Calu3 (cell line): ENCODE data around the gene FAM193B. TPM values are rescaled to one million over a fixed set of nuclear protein-coding genes. Genes with fewer than 3 reads are reported as not detected.

ENCODE experiments used
- BruUV-seq: library from RNA; stranded (reverse); fragments of 400-500 nt; replicated peaks from 2 replicates; lab custom pipeline; 2021; lab: Mats Ljungman, UMichigan
- CTCF ChIA-PET: fragments of 300-600 bp; sonication (Branson Sonifier 250); formaldehyde crosslinking; loops from one replicate; lab custom pipeline; 2022; ENCODE audit warnings: antibody characterized with exemption; lab: Charles Lee
- DNase-seq: peaks from one replicate; pipeline ENCODE4 v3.0.0; 2022
- H3K27ac Mint-ChIP-seq: one replicate; pipeline ENCODE4 v1.8.0; 2022; ENCODE audit warnings: mixed read lengths; ENCODE audit not compliant: unreplicated experiment
- H3K27me3 Mint-ChIP-seq: one replicate; pipeline ENCODE4 v1.8.0; 2022; ENCODE audit warnings: mixed read lengths; ENCODE audit not compliant: unreplicated experiment
- H3K36me3 Mint-ChIP-seq: one replicate; pipeline ENCODE4 v1.8.0; 2022; ENCODE audit warnings: mild to moderate bottlenecking, moderate library complexity, mixed read lengths; ENCODE audit not compliant: insufficient read depth, unreplicated experiment
- H3K4me1 Mint-ChIP-seq: one replicate; pipeline ENCODE4 v1.8.0; 2022; ENCODE audit warnings: mild to moderate bottlenecking, low read depth, mixed read lengths; ENCODE audit not compliant: unreplicated experiment
- H3K4me3 Mint-ChIP-seq: one replicate; pipeline ENCODE4 v1.8.0; 2022; ENCODE audit warnings: mild to moderate bottlenecking, low read depth, moderate library complexity, mixed read lengths; ENCODE audit not compliant: unreplicated experiment
- H3K9me3 Mint-ChIP-seq: one replicate; pipeline ENCODE4 v1.8.0; 2022; ENCODE audit warnings: low read depth, mixed read lengths; ENCODE audit not compliant: unreplicated experiment
- intact Hi-C: fragments of 100-400 bp; cut with micrococcal nuclease; formaldehyde crosslinking; loops from one replicate; pipeline ENCODE4 v1.10.0; 2022; ENCODE audit not compliant: unreplicated experiment
- total RNA-seq: library from RNA; stranded (reverse); gene quantifications from 2 replicates; pipeline ENCODE4 v1.2.3, GENCODE V29; 2022
- TF ChIP-seq, protein P1 (sequence below): fragments of 200-600 bp; IDR thresholded peaks from one replicate; pipeline ENCODE4 v1.8.0; 2022; ENCODE audit warnings: antibody characterized with exemption; ENCODE audit not compliant: unreplicated experiment

FAM193B gene
- total RNA-seq, 1 experiment from 2014 or later: 97.0 TPM

DNA sequence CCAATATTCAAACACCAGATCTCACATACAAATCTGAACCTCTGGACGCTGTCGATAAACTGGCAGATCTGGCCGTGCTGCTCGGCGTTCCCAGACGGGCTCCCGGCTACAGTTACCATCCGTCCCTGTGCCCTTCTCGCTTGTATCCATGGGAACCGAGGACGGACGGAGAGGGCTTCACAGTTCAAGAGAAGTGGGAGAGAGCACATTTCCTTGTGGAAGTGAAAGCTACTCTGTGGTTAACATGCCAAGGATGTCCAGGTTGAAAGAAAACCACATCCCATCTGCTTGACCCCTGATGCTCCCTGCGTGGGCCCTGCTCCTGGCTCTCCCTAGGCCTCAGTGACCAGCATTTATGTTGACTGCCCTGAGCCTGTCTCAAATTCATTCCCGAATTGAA is 74.6 kb downstream of the FAM193B start:
- H3K4me1 Mint-ChIP-seq: peaks cover 36% of the 10 kb centered on the region
- H3K27ac Mint-ChIP-seq: peak overlapping the region; percentile 73
- intact Hi-C loops: no loop called here
- H3K9me3 Mint-ChIP-seq: no peaks in the 10 kb centered on the region
- peaks cover 87% of the 10 kb centered on the region for H3K36me3 Mint-ChIP-seq
- no peak overlapping the region for H3K4me3 Mint-ChIP-seq
- BruUV-seq: no TSS peak
- CTCF ChIA-PET: interaction anchor here (0.6 to 1.7 kb wide), 3 partner anchors 14 to 97 kb away, joined by 3 to 4 read pairs (median 3); no protein-coding TSS in a partner anchor
- no peaks in the 10 kb centered on the region for H3K27me3 Mint-ChIP-seq
- TF ChIP-seq, protein P1, sequence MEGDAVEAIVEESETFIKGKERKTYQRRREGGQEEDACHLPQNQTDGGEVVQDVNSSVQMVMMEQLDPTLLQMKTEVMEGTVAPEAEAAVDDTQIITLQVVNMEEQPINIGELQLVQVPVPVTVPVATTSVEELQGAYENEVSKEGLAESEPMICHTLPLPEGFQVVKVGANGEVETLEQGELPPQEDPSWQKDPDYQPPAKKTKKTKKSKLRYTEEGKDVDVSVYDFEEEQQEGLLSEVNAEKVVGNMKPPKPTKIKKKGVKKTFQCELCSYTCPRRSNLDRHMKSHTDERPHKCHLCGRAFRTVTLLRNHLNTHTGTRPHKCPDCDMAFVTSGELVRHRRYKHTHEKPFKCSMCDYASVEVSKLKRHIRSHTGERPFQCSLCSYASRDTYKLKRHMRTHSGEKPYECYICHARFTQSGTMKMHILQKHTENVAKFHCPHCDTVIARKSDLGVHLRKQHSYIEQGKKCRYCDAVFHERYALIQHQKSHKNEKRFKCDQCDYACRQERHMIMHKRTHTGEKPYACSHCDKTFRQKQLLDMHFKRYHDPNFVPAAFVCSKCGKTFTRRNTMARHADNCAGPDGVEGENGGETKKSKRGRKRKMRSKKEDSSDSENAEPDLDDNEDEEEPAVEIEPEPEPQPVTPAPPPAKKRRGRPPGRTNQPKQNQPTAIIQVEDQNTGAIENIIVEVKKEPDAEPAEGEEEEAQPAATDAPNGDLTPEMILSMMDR: no peak
- DNase-seq: no peak

DNA sequence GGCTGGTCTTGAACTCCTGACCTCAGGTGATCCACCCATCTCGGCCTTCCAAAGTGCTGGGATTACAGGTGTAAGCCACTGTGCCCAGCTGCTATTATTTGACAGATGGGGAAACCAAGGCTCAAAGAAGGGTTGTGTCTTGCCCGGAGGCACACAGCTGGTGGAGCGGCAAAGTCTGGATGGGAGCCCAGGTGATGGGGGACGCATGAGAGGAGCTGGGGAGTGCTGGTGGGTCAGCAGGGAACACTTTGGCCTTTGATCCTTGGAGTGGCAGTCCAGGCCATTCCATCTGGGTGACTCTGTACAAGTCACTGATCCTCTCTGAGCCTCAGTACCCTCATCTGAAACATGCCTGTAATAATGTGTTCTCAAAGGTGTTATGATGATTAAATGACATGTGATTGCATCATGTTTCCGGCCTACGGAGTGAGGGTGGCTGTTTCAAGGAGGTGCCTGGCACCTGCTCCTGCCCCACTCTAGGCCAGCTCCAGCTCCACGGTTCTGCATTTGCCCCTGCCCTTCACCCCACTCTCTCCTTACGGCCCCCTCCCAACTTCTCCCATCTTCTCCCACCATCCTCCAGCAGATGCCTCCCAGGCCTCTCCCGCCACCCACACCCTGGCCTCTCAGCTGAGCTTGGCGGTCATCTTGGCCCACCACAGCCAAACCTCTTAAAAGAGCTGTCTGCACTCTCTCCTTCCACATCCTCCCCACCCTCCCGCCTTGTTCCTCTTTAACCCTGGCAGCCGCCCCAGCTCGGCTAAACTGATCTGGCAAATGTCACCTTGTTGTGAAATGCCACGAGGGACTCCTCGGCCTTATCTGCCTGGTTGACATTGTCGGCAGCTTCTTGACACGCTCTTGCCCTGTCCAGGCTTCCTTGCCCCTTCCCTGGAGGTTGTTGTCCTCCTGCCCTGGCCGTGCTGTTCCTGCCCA is 75.4 kb downstream of the FAM193B start:
- intact Hi-C loops: no loop called here
- Mint-ChIP-seq H3K9me3 (no peaks in the 10 kb centered on the region), H3K36me3 (peaks cover 87% of the 10 kb centered on the region), H3K27ac (peak overlapping the region; percentile 73), H3K4me3 (no peak overlapping the region), H3K27me3 (no peaks in the 10 kb centered on the region), H3K4me1 (peaks cover 28% of the 10 kb centered on the region)
- TF ChIP-seq, protein P1: no peak
- CTCF ChIA-PET: interaction anchor here (0.7 to 1.7 kb wide), 2 partner anchors 15 to 17 kb away, joined by 3 read pairs; no protein-coding TSS in a partner anchor
- BruUV-seq: no TSS peak
- DNase-seq: no peak

DNA sequence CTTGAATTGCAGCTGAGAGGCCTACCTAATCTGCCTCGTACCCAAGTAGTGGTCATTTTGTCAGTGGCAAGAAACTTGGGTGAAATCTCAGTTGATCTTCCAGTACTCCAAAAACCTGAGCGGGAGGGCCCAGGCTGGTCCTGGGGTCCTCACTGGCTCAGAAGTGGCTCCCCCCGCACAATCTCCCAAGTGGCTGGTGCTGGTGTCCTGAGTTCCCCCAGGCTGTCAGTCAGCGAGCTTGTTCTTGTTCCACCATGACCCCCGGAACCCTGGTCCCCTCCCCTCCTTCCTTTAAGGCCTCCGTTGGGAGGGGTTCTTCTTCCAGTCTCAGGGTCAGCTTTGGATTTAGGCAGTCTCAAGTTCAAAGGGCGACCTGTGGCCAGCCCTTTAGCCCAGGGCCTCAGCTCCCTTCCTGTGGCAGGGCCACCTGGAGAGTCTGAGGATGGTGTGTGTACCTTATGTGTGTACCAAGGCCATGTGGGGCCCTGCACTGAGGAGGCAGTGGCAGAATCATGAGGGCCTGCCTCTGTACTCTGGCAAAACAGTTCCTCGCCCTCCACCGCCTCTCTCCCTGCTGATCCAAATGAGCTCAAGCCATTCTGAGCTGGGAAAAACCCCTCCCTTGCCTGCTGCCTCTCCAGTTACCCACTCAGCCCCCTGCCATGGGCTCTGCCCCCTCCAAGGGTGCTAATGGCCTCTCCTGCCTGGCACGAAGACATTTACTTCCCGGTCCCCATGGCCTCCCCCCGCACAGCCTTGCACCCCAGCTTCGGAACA is 76.5 kb downstream of the FAM193B start:
- CTCF ChIA-PET: interaction anchor here (0.6 to 1.9 kb wide), 6 partner anchors 16 to 446 kb away, joined by 3 to 8 read pairs (median 3); no protein-coding TSS in a partner anchor
- Mint-ChIP-seq H3K27ac (peak overlapping the region; percentile 73), H3K4me1 (peaks cover 25% of the 10 kb centered on the region), H3K36me3 (peaks cover 85% of the 10 kb centered on the region), H3K4me3 (no peak overlapping the region), H3K9me3 (no peaks in the 10 kb centered on the region), H3K27me3 (no peaks in the 10 kb centered on the region)
- TF ChIP-seq, protein P1: no peak
- BruUV-seq: no TSS peak
- intact Hi-C loops: no loop called here
- DNase-seq: no peak

DNA sequence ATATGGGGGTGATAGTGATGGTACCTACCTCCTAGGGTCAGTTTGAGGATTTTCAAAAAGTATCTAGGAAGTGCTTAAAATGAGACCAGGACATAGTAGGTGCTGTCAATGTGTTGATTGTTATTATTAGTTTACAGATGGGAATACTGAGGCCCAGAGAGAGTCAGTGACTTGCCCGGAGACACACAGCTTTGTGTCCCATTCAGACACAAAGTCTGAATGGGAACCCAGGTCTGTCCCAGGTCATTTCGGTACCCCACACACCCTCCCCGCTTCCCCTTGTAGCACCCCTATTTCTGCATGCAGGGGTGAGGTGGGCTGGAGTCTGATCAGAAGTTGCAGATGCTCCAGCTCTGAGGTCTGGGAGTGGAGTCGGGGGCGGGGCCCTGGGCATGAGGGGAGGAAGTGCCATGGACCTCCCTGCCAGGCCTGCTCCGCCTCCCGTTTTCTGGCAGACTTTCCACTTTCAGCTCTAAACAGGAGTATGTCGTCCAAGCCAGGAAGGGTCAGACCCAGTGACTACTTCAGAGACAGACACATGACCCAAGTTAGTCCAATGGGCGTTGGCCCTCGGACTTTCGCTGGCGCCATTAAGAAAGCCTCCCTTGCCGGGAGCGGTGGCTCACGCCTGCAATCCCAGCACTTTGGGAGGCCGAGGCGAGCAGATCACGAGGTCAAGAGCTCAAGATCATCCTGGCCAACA is 77.7 kb downstream of the FAM193B start:
- TF ChIP-seq, protein P1: no peak
- Mint-ChIP-seq H3K4me1 (peaks cover 25% of the 10 kb centered on the region), H3K4me3 (no peak overlapping the region), H3K27me3 (no peaks in the 10 kb centered on the region), H3K27ac (peak overlapping the region; percentile 32), H3K9me3 (no peaks in the 10 kb centered on the region), H3K36me3 (peaks cover 85% of the 10 kb centered on the region)
- no TSS peak for BruUV-seq
- CTCF ChIA-PET: interaction anchor here (1.9 kb wide), 1 partner anchor 19 kb away, joined by 6 read pairs; no protein-coding TSS in a partner anchor
- intact Hi-C loops: no loop called here
- no peak for DNase-seq
